ENCODE data around the gene CA12.

- no peak for TF ChIP-seq CTCF (IDR thresholded peaks at IDR 0.05)
- no peak for TF ChIP-seq EZH2 (IDR thresholded peaks at IDR 0.05; ENCODE audit: borderline replicate concordance, insufficient read depth, low read depth, low read length, poor library complexity, severe bottlenecking)
These were observed 53.8 kb downstream of the CA12 start for GRCh38 chr15:63327648-63328421.
